Measurements from ENCODE around the gene DACH1.

DNA sequence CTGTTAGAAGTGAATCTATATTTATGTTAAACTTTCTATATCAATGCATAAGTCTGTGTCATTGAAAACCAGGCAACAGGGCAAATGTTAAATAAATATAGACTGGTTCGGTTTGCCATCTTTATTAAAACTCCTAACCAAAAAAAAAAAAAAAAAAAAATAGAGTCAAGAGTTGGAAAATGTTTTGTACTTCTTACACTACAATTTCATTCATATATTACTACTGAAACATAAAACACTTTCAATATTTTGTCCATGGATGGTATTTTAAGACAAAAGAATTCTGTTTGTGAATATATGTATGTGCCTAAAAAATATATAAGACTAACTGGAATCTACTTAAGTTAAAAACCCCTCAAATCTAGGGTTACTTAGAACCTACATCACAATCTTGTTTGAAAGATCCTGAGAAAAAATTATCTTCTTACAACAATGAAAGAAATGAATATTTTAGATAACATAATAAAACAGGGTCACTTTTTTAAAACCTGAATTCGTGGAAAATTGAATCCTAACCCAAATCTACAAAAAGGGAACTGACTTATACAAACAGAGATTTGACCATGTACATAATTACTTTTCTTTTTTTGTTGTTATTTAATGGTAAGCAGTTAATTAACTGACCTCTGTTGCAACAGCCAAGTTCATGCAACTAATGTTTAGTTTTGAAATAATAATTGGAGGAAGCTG lies 5.1 kb downstream of the DACH1 start:
- TF ChIP-seq, protein P1, sequence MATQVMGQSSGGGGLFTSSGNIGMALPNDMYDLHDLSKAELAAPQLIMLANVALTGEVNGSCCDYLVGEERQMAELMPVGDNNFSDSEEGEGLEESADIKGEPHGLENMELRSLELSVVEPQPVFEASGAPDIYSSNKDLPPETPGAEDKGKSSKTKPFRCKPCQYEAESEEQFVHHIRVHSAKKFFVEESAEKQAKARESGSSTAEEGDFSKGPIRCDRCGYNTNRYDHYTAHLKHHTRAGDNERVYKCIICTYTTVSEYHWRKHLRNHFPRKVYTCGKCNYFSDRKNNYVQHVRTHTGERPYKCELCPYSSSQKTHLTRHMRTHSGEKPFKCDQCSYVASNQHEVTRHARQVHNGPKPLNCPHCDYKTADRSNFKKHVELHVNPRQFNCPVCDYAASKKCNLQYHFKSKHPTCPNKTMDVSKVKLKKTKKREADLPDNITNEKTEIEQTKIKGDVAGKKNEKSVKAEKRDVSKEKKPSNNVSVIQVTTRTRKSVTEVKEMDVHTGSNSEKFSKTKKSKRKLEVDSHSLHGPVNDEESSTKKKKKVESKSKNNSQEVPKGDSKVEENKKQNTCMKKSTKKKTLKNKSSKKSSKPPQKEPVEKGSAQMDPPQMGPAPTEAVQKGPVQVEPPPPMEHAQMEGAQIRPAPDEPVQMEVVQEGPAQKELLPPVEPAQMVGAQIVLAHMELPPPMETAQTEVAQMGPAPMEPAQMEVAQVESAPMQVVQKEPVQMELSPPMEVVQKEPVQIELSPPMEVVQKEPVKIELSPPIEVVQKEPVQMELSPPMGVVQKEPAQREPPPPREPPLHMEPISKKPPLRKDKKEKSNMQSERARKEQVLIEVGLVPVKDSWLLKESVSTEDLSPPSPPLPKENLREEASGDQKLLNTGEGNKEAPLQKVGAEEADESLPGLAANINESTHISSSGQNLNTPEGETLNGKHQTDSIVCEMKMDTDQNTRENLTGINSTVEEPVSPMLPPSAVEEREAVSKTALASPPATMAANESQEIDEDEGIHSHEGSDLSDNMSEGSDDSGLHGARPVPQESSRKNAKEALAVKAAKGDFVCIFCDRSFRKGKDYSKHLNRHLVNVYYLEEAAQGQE (IDR thresholded peaks at IDR 0.05; ENCODE audit: borderline replicate concordance in 1 of 2, low read depth in 1 of 2, low read length in 2 of 2), result no peak
- TF ChIP-seq XRCC5 (optimal IDR thresholded peaks at IDR 0.05; ENCODE audit: low read length) (no peak), NFE2L1 (CRISPR knock-in tag; IDR thresholded peaks at IDR 0.05; ENCODE audit: borderline replicate concordance) (no peak), YY1 (IDR thresholded peaks at IDR 0.05; ENCODE audit: insufficient read depth, insufficient replicate concordance, low read depth, low read length) (no peak)

All from HepG2 (cell line).